Gastrocnemius medialis (tissue), 4 donors: ENCODE data around the gene NRG2. TPM values are rescaled to one million over a fixed set of nuclear protein-coding genes. Genes with fewer than 3 reads are reported as not detected.

Experiments
- ATAC-seq, 2 donors: fragments of 150-250 bp; one replicate each; pipeline ENCODE4 v1.9.1; 2016
- DNase-seq, 2 donors: peaks; one replicate each; pipeline ENCODE4 v3.0.0-alpha.2; 2019
- H3K27ac ChIP-seq, 4 donors: fragments of 200-600 bp; sonication (generic); 1 replicate in 1 of 4; 2 replicates in 3 of 4; pipeline ENCODE4 v1.5.1; 2016 to 2018; ENCODE audit warnings: mild to moderate bottlenecking in 2 of 4, moderate library complexity in 1 of 4
- H3K27me3 ChIP-seq, 3 donors: fragments of 200-600 bp; sonication (generic) in 2 of 3; 1 replicate in 1 of 3; 2 replicates in 2 of 3; pipeline versions ENCODE4 v1.5.1 to v1.6.0; 2016 to 2019; ENCODE audit warnings: mild to moderate bottlenecking in 1 of 3, moderate library complexity in 1 of 3
- H3K36me3 ChIP-seq, 2 donors: fragments of 200-600 bp; sonication (generic) in 1 of 2; one replicate each; pipeline ENCODE4 v1.5.1; 2017 to 2018
- H3K4me1 ChIP-seq, 2 donors: fragments of 200-600 bp; sonication (generic) in 1 of 2; one replicate each; pipeline ENCODE4 v1.5.1; 2016 to 2017; ENCODE audit warnings: mild to moderate bottlenecking in 2 of 2
- H3K4me3 ChIP-seq, 4 donors: fragments of 200-600 bp; sonication (generic) in 3 of 4; 1 replicate in 1 of 4; 2 replicates in 3 of 4; pipeline ENCODE4 v1.5.1; 2016 to 2019; ENCODE audit warnings: mild to moderate bottlenecking in 2 of 4
- H3K9me3 ChIP-seq, 3 donors: fragments of 200-600 bp; sonication (generic) in 2 of 3; 1 replicate in 1 of 3; 2 replicates in 2 of 3; pipeline ENCODE4 v1.5.1; 2016 to 2019
- POLR2A ChIP-seq, 2 donors: fragments of 450-650 bp; IDR thresholded peaks; one replicate each; pipeline ENCODE4 v1.6.1; 2017; ENCODE audit warnings: antibody characterized with exemption in 2 of 2, mild to moderate bottlenecking in 2 of 2, moderate library complexity in 2 of 2
- in situ Hi-C, 4 donors: fragments of 200-750 bp; cut with MboI; loops; one replicate each; pipeline versions ENCODE4 v1.15.0 to v1.8.0; 2017; ENCODE audit warnings: low sequenced_read_pairs in 4 of 4
- intact Hi-C: fragments of 100-400 bp; cut with DNase I; formaldehyde crosslinking; loops from one replicate; pipeline ENCODE4 v1.15.1; 2023; ENCODE audit warnings: low total_unique reads
- total RNA-seq, 4 donors: library from RNA; depleted of rRNA; stranded (reverse); fragments of >200 nt; gene quantifications; one replicate each; pipeline versions ENCODE4 v1.1.0 to v1.2.3, GENCODE V29; 2016
- TF ChIP-seq, protein P1 (sequence below), 5 experiments: fragments of 450-650 bp in 3 of 5; fragments of 200-600 bp in 2 of 5; sonication (generic) in 2 of 5; IDR thresholded peaks in 4 of 5; conservative IDR thresholded peaks in 1 of 5; 1 replicate in 4 of 5; 2 replicates in 1 of 5; pipeline ENCODE4 v1.5.1; 2016 to 2019; ENCODE audit warnings: antibody characterized with exemption in 5 of 5, mild to moderate bottlenecking in 3 of 5, moderate library complexity in 3 of 5

NRG2 gene
- total RNA-seq, 4 donors from 2014 or later = 10.3 to 28.8 (median 20.0) TPM

DNA sequence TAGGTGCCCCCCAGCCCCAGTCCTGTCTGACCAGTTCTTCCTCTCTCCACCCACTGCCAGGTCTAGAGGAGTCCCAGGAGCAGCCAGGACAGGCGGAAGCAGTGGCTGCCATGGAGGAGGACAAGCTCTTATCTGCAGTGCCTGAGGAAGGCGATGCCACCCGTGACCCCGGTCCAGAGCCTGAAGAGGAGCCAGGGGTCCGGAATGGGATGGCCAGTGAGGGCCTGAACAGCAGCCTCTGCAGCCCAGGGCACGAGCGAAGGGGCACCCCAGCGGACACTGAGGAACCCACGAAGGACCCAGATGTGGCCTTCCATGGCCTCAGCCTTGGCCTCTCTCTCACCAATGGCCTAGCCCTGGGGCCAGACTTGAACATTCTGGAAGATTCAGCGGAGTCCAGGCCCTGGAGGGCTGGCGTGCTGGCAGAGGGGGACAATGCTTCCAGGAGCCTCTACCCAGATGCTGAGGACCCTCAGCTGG lies 233.7 kb downstream of the NRG2 start:
- H3K4me3 ChIP-seq = no peak overlapping the region
- H3K9me3 ChIP-seq = no peaks in the 10 kb centered on the region
- TF ChIP-seq, protein P1, sequence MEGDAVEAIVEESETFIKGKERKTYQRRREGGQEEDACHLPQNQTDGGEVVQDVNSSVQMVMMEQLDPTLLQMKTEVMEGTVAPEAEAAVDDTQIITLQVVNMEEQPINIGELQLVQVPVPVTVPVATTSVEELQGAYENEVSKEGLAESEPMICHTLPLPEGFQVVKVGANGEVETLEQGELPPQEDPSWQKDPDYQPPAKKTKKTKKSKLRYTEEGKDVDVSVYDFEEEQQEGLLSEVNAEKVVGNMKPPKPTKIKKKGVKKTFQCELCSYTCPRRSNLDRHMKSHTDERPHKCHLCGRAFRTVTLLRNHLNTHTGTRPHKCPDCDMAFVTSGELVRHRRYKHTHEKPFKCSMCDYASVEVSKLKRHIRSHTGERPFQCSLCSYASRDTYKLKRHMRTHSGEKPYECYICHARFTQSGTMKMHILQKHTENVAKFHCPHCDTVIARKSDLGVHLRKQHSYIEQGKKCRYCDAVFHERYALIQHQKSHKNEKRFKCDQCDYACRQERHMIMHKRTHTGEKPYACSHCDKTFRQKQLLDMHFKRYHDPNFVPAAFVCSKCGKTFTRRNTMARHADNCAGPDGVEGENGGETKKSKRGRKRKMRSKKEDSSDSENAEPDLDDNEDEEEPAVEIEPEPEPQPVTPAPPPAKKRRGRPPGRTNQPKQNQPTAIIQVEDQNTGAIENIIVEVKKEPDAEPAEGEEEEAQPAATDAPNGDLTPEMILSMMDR (IDR thresholded peaks at IDR 0.05 in 4 of 5, conservative IDR thresholded peaks at IDR 0.05 in 1 of 5) = no peak
- no peak for TF ChIP-seq POLR2A (IDR thresholded peaks at IDR 0.05)
- DNase-seq (no peak), ATAC-seq (no peak)
- H3K27me3 ChIP-seq = no peaks in the 10 kb centered on the region
- in situ Hi-C loops (no loop called here), intact Hi-C loops (no loop called here)
- no peak overlapping the region for H3K27ac ChIP-seq
- H3K36me3 ChIP-seq = no peaks in the 10 kb centered on the region
- H3K4me1 ChIP-seq = no peaks in the 10 kb centered on the region

DNA sequence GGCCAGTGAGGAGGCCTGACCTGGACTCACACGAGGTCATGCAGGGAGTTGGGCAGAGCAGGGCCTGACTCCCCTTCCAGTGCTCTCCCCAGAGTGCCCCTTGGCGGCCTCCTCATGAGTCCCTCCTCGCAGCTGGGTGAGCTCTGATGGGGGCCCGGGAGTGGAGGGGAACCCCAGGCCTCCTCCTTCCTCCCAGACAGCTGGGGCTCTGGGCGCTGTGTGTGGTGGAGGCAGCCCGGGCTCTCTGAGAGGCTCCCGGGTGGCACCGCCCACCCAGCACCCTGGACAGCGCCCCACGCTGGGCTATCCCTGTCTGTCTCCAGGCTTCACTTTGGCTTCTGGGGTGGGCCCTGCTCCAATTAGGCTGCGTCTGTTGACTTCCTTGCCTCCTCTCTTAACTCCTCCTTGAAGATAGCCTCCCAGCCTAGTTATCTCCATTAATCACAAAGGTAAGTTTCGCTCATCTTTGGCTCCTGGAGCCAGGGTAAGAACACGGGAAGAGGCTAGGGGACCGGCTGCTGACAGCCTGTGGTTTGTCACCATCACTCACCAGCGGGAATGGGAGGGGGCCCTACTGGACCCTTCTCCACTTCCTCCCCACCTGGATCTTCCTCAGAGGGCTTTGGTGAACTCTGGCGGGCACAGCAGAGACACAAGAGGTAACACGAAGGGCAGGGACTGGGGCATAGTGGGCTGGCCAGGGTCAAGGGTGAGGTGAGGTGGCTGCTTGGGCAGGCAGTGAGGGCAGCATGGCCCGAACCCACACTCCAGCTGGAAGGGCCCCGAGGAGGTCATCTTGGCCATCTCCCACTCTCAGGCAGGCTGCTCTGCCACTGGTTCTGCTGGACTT lies 234.4 kb downstream of the NRG2 start:
- Histone ChIP-seq H3K27ac (no peak overlapping the region), H3K27me3 (no peaks in the 10 kb centered on the region), H3K36me3 (no peaks in the 10 kb centered on the region), H3K9me3 (no peaks in the 10 kb centered on the region), H3K4me3 (no peak overlapping the region), H3K4me1 (no peaks in the 10 kb centered on the region)
- intact Hi-C loops = no loop called here
- in situ Hi-C loops = no loop called here
- ATAC-seq (no peak), DNase-seq (no peak)
- no peak for TF ChIP-seq POLR2A (IDR thresholded peaks at IDR 0.05)
- TF ChIP-seq, protein P1 (IDR thresholded peaks at IDR 0.05 in 4 of 5, conservative IDR thresholded peaks at IDR 0.05 in 1 of 5) = no peak

DNA sequence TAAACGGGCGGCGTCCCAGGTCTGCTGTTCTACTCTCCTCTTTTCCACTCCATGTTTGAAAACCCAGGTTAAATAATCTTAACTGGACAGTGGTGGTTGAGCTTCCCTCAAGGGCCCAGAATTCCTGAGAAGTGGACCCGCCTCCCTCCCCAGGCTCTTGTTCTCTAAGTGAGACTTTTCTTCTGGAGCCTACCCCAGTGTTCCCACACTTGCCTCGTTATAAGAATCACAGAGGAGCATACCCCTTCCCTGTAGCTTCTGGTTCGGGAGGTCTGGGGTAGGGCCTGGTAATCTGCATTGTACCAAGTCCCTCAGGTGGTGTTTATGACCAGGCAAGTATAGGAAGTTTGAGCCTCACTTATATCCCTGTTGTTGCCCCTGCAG lies 235.5 kb downstream of the NRG2 start:
- Histone ChIP-seq H3K4me3 (no peak overlapping the region), H3K4me1 (no peaks in the 10 kb centered on the region), H3K9me3 (no peaks in the 10 kb centered on the region), H3K36me3 (no peaks in the 10 kb centered on the region), H3K27me3 (no peaks in the 10 kb centered on the region), H3K27ac (no peak overlapping the region)
- TF ChIP-seq, protein P1 (IDR thresholded peaks at IDR 0.05 in 4 of 5, conservative IDR thresholded peaks at IDR 0.05 in 1 of 5) = no peak
- no peak for TF ChIP-seq POLR2A (IDR thresholded peaks at IDR 0.05)
- intact Hi-C loops = no loop called here
- in situ Hi-C loops = no loop called here
- no peak for ATAC-seq
- no peak for DNase-seq

DNA sequence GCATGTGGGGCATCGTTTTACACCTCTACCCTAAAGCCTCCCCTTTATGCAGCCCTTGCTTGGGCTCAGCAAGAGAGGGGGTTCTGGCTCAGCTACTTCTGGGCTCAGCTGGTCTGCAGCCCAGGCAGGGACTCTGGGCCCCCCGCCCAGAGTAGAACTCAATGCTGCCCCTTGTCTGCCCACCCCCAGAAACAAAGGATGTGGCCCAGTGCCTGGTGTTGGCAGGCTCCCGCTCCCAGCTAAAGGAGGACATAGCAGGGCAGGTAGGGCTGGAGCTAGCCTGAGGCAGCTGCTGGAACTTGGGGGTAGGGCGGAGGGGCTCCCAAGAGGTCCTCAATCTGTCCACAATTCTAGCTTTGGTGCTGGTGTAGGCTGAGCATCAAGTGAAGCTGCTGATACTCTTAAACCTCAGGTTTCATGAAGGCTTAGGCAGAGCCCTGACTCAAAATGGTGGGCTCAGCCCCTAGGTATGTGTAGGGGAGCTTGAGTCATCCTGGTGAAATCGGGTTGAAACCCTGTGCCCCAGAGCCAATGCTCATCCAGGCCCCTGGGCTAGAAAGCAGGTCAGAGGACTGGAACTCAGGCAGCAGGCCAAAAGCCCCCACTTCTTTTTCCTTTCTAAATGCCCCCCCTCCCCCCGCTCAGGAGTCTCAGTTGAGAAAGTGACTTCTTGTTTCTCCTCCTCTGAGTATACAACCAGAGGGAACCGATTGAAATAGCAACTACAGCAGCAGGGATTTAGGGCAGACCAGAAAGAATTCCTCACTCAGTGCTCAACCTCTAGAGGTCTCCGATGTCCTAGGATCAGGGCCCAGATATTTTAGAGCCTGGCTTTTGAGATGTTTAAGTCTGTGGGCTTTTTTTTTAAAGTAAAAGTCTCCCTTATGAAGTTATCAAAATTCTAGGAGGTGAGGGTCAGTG lies 236.1 kb downstream of the NRG2 start:
- ATAC-seq = no peak
- Histone ChIP-seq H3K27me3 (no peaks in the 10 kb centered on the region), H3K4me1 (no peaks in the 10 kb centered on the region), H3K27ac (no peak overlapping the region), H3K4me3 (no peak overlapping the region), H3K9me3 (no peaks in the 10 kb centered on the region), H3K36me3 (no peaks in the 10 kb centered on the region)
- DNase-seq = no peak
- TF ChIP-seq POLR2A (IDR thresholded peaks at IDR 0.05) = no peak
- TF ChIP-seq, protein P1 (IDR thresholded peaks at IDR 0.05 in 4 of 5, conservative IDR thresholded peaks at IDR 0.05 in 1 of 5) = no peak
- intact Hi-C loops = no loop called here
- in situ Hi-C loops = no loop called here
